Measurements from ENCODE around the gene RHBDF2. TPM values are rescaled to one million over a fixed set of nuclear protein-coding genes. Genes with fewer than 3 reads are reported as not detected.

The RHBDF2 gene
- total and polyA plus RNA-seq, 2 experiments from 2014 or later, result 4.9 to 11.0 TPM

- H3K4me1 ChIP-seq (ENCODE audit: insufficient read depth), result peaks cover 18% of the 10 kb centered on the region
- peaks cover 61% of the 10 kb centered on the region for H3K79me2 ChIP-seq
- 56% methylated on average over 6 of the region's 6 CpGs for WGBS (ENCODE audit: low lambda C conversion rate, missing lambda C conversion rate)
- no peak overlapping the region for H3K4me3 ChIP-seq
- no peak overlapping the region for H2AFZ ChIP-seq
- H3K4me2 ChIP-seq, result peak overlapping the region; percentile 92
- H4K20me1 ChIP-seq (ENCODE audit: insufficient read depth, poor library complexity, severe bottlenecking), result peaks cover 39% of the 10 kb centered on the region
- no peak for DNase-seq (ENCODE audit: low spot score)
- H3K9me2 ChIP-seq (replicated peaks; ENCODE audit: insufficient read depth), result no peaks in the 10 kb centered on the region
- H3K9me3 ChIP-seq (ENCODE audit: low read depth), result no peaks in the 10 kb centered on the region
- H3K27ac ChIP-seq, result no peak overlapping the region
- TF ChIP-seq EZH2 (IDR thresholded peaks at IDR 0.05; ENCODE audit: borderline replicate concordance), result no peak
- TF ChIP-seq EZH2phosphoT487 (IDR thresholded peaks at IDR 0.05; ENCODE audit: low read depth, severe bottlenecking, unreplicated experiment), result no peak
- no peak for TF ChIP-seq CTCF (IDR thresholded peaks at IDR 0.05; ENCODE audit: poor library complexity)
- H3K36me3 ChIP-seq (replicated peaks; ENCODE audit: insufficient read depth, low read depth), result no peaks in the 10 kb centered on the region
- no peaks in the 10 kb centered on the region for H3K27me3 ChIP-seq
These were observed 49.7 kb downstream of the RHBDF2 start for GRCh38 chr17:76451506-76451905.

- Histone ChIP-seq H3K79me2 (peaks cover 83% of the 10 kb centered on the region), H3K4me1 (ENCODE audit: insufficient read depth) (peaks cover 30% of the 10 kb centered on the region), H3K4me3 (no peak overlapping the region), H4K20me1 (ENCODE audit: insufficient read depth, poor library complexity, severe bottlenecking) (peaks cover 54% of the 10 kb centered on the region), H3K9me2 (replicated peaks; ENCODE audit: insufficient read depth) (no peaks in the 10 kb centered on the region), H3K4me2 (no peak overlapping the region), H3K36me3 (replicated peaks; ENCODE audit: insufficient read depth, low read depth) (no peaks in the 10 kb centered on the region), H3K27ac (no peak overlapping the region), H3K9me3 (ENCODE audit: low read depth) (no peaks in the 10 kb centered on the region), H3K27me3 (no peaks in the 10 kb centered on the region), H2AFZ (no peak overlapping the region)
- DNase-seq (ENCODE audit: low spot score), result no peak
- TF ChIP-seq EZH2 (IDR thresholded peaks at IDR 0.05; ENCODE audit: borderline replicate concordance), result no peak
- TF ChIP-seq CTCF (IDR thresholded peaks at IDR 0.05; ENCODE audit: poor library complexity), result no peak
- TF ChIP-seq EZH2phosphoT487 (IDR thresholded peaks at IDR 0.05; ENCODE audit: low read depth, severe bottlenecking, unreplicated experiment), result no peak
- WGBS (ENCODE audit: low lambda C conversion rate, missing lambda C conversion rate), result 93% methylated on average over 6 of the region's 6 CpGs
These were observed 52.1 kb downstream of the RHBDF2 start for GRCh38 chr17:76449126-76449525.

- H3K4me2 ChIP-seq, result no peak overlapping the region
- peaks cover 94% of the 10 kb centered on the region for H3K79me2 ChIP-seq
- no peaks in the 10 kb centered on the region for H3K36me3 ChIP-seq (replicated peaks; ENCODE audit: insufficient read depth, low read depth)
- no peaks in the 10 kb centered on the region for H3K9me2 ChIP-seq (replicated peaks; ENCODE audit: insufficient read depth)
- H3K27me3 ChIP-seq, result no peaks in the 10 kb centered on the region
- 89% methylated on average over 7 of the region's 7 CpGs for WGBS (ENCODE audit: low lambda C conversion rate, missing lambda C conversion rate)
- no peaks in the 10 kb centered on the region for H3K9me3 ChIP-seq (ENCODE audit: low read depth)
- H3K4me1 ChIP-seq (ENCODE audit: insufficient read depth), result peaks cover 30% of the 10 kb centered on the region
- TF ChIP-seq EZH2phosphoT487 (IDR thresholded peaks at IDR 0.05; ENCODE audit: low read depth, severe bottlenecking, unreplicated experiment) (no peak), CTCF (IDR thresholded peaks at IDR 0.05; ENCODE audit: poor library complexity) (no peak), EZH2 (IDR thresholded peaks at IDR 0.05; ENCODE audit: borderline replicate concordance) (no peak)
- no peak overlapping the region for H3K4me3 ChIP-seq
- peaks cover 54% of the 10 kb centered on the region for H4K20me1 ChIP-seq (ENCODE audit: insufficient read depth, poor library complexity, severe bottlenecking)
- DNase-seq (ENCODE audit: low spot score), result no peak
- no peak overlapping the region for H2AFZ ChIP-seq
- no peak overlapping the region for H3K27ac ChIP-seq
These were observed 53.1 kb downstream of the RHBDF2 start for GRCh38 chr17:76447931-76448652.
